Endothelial cell (in vitro differentiated cells): ENCODE results near the gene MRPS2. TPM values are rescaled to one million over a fixed set of nuclear protein-coding genes. Genes with fewer than 3 reads are reported as not detected.
"Not testable (repeated sequence)": the region's sequence is repeated elsewhere in the genome, so short reads cannot be mapped to it uniquely, and the experiment has no call there.

Experiments
- DNase-seq: peaks from one replicate; pipeline ENCODE4 v3.0.0; 2021; ENCODE audit warnings: low spot score
- H3K27ac Mint-ChIP-seq: one replicate; pipeline ENCODE4 v1.8.0; 2021; ENCODE audit warnings: mixed read lengths, inconsistent platforms; ENCODE audit not compliant: unreplicated experiment
- H3K27me3 Mint-ChIP-seq: one replicate; pipeline ENCODE4 v1.8.0; 2021; ENCODE audit warnings: mild to moderate bottlenecking, moderate library complexity, mixed read lengths, inconsistent platforms; ENCODE audit not compliant: unreplicated experiment
- H3K36me3 Mint-ChIP-seq: one replicate; pipeline ENCODE4 v1.8.0; 2021; ENCODE audit warnings: mild to moderate bottlenecking, low read depth, mixed read lengths, inconsistent platforms; ENCODE audit not compliant: unreplicated experiment
- H3K4me1 Mint-ChIP-seq: one replicate; pipeline ENCODE4 v1.8.0; 2021; ENCODE audit warnings: mild to moderate bottlenecking, mixed read lengths, inconsistent platforms; ENCODE audit not compliant: unreplicated experiment
- H3K4me3 Mint-ChIP-seq: one replicate; pipeline ENCODE4 v1.8.0; 2021; ENCODE audit warnings: mild to moderate bottlenecking, mixed read lengths, inconsistent platforms; ENCODE audit not compliant: unreplicated experiment
- H3K9me3 Mint-ChIP-seq: one replicate; pipeline ENCODE4 v1.8.0; 2021; ENCODE audit warnings: mixed read lengths, inconsistent platforms; ENCODE audit not compliant: unreplicated experiment
- CTCF ChIP-seq: fragments of 200-600 bp; sonication (generic); IDR thresholded peaks from one replicate; pipeline ENCODE4 v1.5.0; 2021; ENCODE audit warnings: antibody characterized with exemption; ENCODE audit not compliant: unreplicated experiment
- total RNA-seq: library from RNA; stranded (reverse); fragmentation: NEBNext Ultra II Directional; extraction: Animal tissue kit (Norgen Biotek cat#: 25700); gene quantifications from one replicate; pipeline ENCODE4 v1.2.1, GENCODE V29; 2021; ENCODE audit not compliant: unreplicated experiment

Gene MRPS2
- total RNA-seq, 1 donor from 2014 or later = 42.8 TPM

GRCh38 chr9:135531096-135531495 lies 30.6 kb downstream of the MRPS2 start:
- no peak for DNase-seq
- Mint-ChIP-seq H3K4me3 (no peak overlapping the region), H3K4me1 (peaks cover 7% of the 10 kb centered on the region), H3K27ac (no peak overlapping the region), H3K27me3 (no peaks in the 10 kb centered on the region), H3K36me3 (no peaks in the 10 kb centered on the region), H3K9me3 (no peaks in the 10 kb centered on the region)
- no peak for TF ChIP-seq CTCF

DNA sequence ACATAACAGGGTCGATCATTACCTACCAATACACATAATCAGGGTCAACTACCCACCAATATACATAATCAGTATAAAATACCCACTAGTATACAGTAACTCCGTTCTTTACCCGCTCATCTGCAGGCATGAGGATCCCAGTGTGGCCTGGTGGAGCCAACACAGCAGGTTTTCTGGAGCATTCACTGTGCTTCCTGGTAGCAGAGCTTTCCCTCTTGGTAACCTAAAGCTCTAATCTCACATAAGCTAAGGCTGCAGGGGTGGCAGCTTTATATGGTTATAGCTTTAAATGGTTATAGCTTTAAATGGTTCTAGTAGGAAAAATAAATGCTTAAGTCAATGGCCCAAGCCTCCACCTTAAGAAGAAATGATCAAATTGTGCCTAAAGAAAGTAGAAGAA lies 32.6 kb downstream of the MRPS2 start:
- no peak for TF ChIP-seq CTCF
- Mint-ChIP-seq H3K9me3 (no peaks in the 10 kb centered on the region), H3K27me3 (no peaks in the 10 kb centered on the region), H3K4me3 (no peak overlapping the region), H3K36me3 (no peaks in the 10 kb centered on the region), H3K4me1 (peaks cover 7% of the 10 kb centered on the region), H3K27ac (no peak overlapping the region)
- no peak for DNase-seq

- TF ChIP-seq CTCF = no peak
- Mint-ChIP-seq H3K9me3 (no peaks in the 10 kb centered on the region), H3K27me3 (no peaks in the 10 kb centered on the region), H3K27ac (no peak overlapping the region), H3K4me3 (no peak overlapping the region), H3K4me1 (peaks cover 7% of the 10 kb centered on the region), H3K36me3 (no peaks in the 10 kb centered on the region)
- DNase-seq = no peak
Observed at GRCh38 chr9:135533674-135534073, 33.2 kb downstream of the MRPS2 start.

GRCh38 chr9:135534192-135534711 lies 33.8 kb downstream of the MRPS2 start:
- H3K27ac Mint-ChIP-seq, H3K4me1 Mint-ChIP-seq, H3K4me3 Mint-ChIP-seq, H3K27me3 Mint-ChIP-seq, H3K9me3 Mint-ChIP-seq, H3K36me3 Mint-ChIP-seq, DNase-seq: not testable (repeated sequence)

- not testable (repeated sequence) for H3K27ac Mint-ChIP-seq, H3K27me3 Mint-ChIP-seq, H3K36me3 Mint-ChIP-seq, H3K4me1 Mint-ChIP-seq, DNase-seq, H3K9me3 Mint-ChIP-seq, H3K4me3 Mint-ChIP-seq
Observed at GRCh38 chr9:135534826-135535225, 34.3 kb downstream of the MRPS2 start.

DNA sequence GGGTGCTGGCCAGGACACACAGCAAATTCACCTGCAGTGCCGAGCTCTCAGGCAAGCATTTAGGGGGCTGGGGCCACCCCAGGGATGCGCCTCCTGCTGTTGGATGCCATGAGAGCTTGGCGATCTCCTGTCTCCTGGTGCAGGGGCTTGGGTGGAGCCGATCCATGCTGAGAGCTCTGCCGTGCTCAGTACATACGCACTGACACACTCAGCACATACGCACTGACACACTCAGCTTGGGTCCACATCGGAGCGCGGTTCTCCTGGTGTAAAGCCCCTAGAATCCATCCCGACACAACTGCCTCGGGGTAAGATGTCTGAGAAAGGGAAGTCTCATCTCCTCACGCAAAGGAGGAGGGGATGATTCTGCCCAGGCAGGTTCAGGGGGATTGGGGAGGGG lies 35.1 kb downstream of the MRPS2 start:
- H3K9me3 Mint-ChIP-seq, H3K36me3 Mint-ChIP-seq: not testable (repeated sequence)

More for the DNA sequence above, 35.1 kb downstream of the MRPS2 start:
- H3K4me3 Mint-ChIP-seq, DNase-seq, H3K27ac Mint-ChIP-seq, H3K4me1 Mint-ChIP-seq, H3K27me3 Mint-ChIP-seq: not testable (repeated sequence)
